ENCODE data around the gene LRSAM1.
"Not testable (repeated sequence)": the region's sequence is repeated elsewhere in the genome, so short reads cannot be mapped to it uniquely, and the experiment has no call there.

LRSAM1 gene

DNA sequence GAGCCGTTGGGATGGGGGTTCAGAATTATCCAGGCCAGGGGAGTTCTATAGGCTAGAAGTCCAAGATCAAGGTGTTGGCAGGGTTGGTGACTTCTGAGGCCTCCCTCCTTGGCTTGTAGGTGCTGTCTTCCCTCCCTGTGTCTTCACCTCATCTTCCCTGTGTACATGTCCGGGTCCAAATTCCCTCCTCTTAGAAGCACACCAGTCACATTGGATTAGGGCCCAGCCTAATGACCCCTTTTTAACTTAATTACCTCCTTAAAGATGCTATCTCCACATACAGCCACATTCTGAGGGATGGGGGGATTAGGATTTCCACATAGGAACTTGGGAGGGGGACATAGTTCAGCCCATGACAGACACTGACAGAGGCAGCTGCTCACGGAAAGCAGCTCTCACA lies 12.1 kb downstream of the LRSAM1 start:
- DNase-seq, result no peak

DNA sequence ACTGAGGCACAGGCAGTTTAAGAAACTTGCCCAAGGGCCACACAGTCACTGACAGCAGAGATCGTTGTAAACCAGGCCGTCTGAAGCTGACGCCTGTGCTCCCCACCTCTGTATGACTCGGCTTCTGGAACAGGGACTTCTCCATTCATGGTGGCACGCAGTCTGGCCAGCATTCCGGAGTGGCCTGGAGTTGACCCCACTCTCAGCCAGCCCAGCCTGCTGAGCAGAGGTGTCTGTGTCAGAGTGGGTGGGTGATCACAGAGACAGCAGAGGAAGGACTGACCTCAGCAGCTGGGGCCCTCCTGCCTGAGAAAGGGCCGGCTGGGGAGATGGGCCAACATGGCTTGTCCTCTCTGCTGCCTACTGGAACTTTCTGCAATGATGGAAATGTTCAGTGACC lies 12.6 kb downstream of the LRSAM1 start:
- DNase-seq, result no peak

DNA sequence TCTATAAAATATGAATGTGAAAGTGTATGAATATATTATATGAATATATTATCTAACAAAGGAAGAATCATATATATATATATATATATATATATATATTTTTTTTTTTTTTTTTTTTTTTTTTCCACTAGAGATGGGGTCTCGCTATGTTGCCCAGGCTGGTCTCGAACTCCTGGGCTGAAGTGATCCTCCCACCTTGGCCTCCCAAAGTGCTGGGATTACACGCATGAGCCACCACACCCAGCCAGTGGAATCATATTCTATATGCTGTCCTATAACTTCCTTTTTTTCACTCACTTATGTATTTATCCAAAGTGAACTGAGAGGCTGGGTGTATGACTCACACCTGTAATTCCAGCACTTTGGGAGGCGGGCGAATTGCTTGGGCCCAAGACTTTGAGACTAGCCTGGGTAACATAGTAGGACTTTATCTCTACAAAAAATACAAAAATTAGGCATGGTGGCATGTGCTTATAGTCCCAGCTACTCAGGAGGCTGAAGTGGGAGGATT lies 15.2 kb downstream of the LRSAM1 start:
- not testable (repeated sequence) for DNase-seq

DNA sequence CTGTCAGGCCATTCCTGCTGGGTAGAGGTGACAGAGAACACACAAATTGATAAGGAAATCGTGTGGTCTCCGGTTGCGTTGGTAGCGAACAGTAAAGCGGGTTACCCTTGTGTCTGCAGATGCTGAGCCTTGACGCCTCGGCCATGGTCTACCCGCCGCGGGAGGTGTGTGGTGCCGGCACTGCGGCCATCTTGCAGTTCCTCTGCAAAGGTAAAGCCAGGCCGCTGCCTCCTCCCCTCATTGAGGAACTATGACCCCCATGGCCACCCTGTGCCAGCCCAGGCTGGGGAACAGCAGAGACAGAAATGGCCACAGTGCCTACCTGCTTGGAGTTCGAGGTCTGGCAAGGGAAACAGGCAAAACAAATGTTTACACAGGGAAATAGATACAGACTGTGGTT lies 16.3 kb downstream of the LRSAM1 start:
- DNase-seq, result no peak

DNA sequence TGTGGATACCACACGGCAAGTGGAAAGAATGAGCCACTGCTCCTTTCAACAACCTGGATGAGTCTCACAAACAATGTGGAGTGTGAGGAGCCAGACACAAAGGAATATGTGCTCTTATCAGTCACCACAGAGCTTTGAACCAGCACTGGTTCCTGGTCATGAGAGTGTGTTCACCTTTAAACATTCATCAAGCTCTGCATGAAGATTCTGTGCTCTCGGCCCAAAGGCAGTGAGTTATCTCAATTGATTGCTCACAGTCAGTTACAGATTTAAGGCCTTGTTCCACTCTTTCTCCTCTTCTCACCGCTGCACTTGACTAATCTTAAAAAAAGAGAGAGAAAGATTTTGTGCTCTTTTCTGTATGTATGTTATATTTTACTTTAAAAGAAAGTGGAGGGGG lies 19.4 kb downstream of the LRSAM1 start:
- no peak for DNase-seq

DNA sequence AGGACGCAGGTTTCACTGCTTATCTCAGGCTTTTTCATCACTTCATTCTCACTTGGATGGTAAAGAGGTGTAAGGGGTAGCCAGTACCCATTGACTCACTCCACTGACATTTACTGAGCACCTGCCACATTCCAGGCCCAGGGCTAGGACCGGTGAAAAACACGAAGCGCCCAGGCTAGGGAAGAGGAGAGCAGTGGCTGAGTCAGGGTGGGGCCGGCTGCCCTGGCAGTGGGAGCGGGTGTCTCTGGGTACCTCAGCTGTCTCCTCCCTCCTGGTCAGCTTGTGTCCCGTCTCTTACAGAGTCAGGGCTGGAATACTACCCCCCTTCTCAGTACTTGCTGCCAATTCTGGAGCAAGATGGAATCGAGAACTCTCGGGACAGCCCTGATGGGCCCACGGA lies 22.2 kb downstream of the LRSAM1 start:
- DNase-seq, result no peak

DNA sequence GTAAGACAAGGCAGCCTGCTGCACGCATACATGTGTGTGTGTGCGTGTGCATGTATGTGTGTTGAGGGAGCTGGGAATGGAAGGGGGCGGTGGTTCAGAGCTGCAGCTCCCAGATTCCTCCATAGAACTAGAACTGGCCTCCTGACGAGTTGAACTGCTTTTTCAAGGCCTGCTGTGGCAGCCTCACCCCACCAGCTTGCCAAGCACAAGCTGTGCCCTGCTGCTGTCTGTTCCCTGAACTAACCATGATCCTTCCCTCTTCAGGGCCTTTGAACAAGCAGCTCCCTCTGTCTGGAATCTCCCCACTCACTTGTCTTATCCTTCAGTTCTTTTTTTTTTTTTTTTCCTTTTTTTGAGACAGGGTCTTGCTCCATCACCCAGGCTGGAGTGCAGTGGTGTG lies 22.6 kb downstream of the LRSAM1 start:
- DNase-seq, result no peak

DNA sequence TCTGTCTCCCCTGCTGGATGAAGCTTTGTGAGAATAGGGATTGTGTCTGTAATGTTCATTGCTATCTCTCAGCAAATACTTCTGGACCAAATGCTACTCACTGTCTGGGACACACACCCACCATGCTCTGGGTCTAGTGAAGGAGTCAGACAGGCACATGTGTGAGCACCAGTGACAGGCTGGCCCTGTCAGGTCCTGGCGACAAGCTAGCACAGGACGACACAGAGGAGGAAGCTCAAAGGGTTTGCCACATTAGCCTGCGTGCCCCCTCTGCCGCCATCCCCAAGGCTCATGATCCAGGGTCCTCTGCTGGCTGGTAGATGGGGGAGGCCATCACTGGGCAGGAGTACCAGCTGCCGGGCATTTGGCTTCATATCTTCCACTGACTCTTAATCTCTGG lies 23.3 kb downstream of the LRSAM1 start:
- DNase-seq, result no peak

DNA sequence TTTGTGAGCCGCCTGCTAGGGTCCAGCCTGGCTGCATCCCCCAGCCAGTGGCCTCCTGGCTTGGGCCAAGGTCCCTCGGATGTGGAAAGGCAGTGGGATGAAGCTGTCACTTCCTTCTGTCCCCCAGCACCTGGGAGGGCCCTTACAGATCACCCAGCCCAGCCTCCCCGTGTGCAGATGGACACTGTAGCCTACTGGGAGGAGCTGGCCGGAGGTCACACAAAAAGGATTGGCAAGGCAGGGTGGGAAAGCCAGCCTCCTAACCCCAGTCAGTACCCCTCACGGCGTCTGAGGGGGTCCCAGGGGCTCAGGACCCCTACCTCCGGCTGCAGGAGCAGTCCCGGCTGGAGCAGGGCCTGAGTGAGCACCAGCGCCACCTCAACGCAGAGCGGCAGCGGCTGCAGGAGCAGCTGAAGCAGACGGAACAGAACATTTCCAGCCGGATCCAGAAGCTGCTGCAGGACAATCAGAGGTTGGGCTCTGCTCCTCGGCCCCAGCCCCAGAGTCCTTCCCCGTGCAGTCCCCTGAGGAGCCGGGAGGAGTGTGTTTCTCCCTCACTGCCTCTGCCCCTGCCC lies 28.3 kb downstream of the LRSAM1 start:
- no peak for DNase-seq

DNA sequence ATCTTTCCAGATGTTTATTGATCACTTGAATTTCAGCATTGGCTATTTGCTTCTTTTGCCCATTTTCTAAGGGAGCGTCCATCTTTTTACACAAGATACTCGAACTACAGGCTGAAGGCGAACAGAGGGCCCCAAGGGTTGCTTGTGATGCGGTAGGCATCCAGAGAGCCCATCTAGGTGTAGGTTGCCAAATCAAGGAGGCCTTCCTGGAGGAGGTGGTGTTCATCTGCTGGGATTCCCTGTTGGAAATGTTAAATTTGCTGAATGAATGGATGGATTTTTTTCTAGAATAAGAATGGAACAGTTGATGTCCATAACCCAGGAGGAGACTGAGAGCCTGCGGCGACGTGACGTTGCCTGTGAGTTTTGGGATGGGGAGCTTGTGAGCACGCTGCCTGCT lies 31.4 kb downstream of the LRSAM1 start:
- DNase-seq, result no peak

DNA sequence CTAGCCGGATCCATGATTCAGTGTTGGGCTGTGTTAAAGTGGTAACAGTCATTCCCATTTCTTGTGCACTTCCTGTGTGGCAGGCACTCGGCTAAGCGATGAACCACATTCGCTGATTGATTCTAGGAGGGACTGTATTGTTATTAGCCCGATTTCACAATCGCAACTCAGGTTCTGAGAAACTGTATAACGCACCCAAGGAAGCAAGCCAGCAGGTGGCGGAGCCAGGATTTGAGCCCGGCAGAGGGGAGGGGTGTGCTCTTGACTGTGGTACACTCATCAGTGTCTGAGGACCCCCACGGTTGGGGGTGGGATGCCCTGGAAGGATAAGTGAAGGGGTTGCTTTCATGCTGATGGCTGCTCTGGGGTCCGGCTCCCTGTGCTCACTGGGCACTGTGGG lies 34.7 kb downstream of the LRSAM1 start:
- no peak for DNase-seq

DNA sequence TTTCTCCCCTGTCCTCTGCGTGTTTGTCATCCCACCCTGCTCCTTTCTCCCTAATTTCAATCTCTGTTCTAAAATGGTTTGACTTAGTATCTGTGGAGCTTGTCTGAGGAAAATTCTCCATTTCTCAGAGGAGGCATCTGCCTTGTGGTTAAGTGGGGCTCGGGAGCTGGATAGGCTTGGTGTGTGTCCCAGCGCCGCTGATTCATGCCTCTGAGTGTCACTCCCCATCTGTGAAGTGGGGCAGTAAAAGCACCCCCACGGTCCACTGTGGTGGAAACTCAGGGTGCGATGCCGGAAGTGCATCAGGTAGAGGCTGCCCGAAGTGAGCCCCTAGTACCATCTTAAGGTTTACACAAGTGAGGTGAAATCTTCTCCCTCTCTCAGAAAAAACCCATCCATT lies 37.6 kb downstream of the LRSAM1 start:
- DNase-seq, result no peak

DNA sequence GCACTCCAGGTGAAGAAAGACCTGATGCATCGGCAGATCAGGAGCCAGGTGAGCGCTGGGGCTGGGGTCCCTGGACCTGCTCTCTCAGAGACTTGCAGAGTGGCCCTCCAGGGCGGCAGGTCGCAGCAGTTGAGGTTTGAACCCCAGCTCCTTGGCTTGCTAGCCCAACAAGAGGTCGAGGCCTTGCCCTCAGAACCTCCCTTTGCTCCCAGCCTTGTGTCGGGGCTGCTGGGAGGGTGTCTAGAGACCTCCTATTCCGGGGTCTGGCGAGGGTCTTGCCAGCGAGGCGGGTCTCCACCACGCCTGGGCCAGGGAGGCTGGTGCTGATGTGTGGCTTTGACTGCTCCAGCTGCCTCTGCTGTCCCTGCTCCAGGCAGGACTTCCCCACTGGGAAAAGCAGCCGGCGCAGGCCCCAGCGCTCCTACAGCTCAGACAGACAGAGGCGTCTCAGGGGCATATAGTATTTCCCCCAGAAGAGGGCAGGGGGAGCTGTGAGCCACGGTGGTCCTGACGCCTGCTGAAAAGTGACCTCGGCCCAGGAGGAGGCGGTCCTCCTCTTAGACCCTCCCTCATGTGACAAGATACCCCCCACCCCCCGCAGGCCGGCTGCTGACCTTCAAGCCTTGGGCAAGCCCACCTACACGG lies 38.3 kb downstream of the LRSAM1 start:
- no peak for DNase-seq

DNA sequence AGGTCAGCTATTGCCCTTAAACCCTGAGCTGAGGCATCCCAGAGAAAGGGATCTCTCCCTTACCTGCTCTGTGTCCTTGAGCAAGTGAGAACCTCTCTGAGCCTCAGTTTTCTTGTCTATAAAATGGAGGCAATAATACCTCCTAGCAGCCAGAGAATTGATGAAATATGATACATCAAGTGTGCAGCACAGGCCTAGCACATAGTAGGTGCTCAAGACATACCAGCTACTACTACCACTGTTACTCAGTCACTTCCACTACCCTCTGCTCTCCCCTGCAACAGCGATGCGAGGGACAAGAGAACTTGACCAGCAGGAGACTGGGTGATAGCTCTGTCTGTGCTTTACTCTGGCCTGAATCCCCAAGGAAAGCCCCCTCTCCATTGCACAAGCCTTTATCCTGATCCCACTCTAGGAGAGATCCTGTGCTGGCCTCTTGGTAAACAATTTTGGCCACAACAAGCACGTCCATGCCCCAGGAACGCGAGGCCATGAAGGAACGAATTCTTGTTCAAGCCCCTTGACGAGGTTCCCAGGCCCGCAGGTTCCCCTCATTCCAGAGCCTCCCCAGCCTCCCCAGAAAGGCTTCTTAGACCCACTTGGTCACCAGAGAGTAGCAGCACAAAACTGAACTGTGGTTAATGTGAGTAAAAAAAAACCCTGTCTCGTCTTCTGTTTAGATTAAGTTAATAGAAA lies 39.4 kb downstream of the LRSAM1 start:
- no peak for DNase-seq

DNA sequence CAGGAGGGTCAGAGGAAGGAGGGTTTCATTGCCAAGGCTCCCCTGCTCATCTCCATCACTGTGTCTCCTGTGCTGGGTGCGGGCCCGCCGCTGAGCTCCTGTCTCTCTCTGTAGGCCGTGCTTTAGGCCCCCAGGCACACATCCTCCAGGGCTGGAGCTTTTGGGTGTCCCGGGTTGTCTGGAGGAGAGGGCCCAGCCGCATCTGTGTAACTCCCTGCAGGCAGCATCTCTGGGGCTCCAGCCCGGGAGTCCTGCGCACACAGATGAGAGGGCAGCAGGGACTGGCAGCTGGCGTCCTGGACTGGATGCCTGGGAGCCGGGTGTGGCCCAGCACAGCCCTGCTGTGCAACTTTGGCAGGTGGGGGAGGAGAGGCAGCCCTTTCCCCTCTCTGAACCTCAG lies 40.2 kb downstream of the LRSAM1 start:
- DNase-seq, result no peak

DNA sequence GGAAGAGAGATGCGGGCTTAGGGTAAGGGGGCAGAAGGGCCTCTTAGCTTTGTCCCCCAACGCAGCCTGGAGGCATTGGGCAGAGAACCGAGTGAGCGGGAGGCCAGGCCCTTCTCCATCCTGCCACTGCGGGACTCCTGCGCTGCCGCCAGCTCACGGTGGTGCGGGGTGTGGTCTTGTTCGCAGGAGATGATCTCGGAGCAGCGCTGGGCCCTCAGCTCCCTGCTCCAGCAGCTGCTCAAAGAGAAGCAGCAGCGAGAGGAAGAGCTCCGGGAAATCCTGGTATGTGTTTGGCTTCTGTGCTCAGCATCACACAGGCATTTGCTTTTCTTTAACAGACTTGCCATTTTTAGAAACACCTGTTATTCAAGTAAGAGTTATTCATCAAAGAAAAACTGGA lies 41.3 kb downstream of the LRSAM1 start:
- DNase-seq, result no peak

DNA sequence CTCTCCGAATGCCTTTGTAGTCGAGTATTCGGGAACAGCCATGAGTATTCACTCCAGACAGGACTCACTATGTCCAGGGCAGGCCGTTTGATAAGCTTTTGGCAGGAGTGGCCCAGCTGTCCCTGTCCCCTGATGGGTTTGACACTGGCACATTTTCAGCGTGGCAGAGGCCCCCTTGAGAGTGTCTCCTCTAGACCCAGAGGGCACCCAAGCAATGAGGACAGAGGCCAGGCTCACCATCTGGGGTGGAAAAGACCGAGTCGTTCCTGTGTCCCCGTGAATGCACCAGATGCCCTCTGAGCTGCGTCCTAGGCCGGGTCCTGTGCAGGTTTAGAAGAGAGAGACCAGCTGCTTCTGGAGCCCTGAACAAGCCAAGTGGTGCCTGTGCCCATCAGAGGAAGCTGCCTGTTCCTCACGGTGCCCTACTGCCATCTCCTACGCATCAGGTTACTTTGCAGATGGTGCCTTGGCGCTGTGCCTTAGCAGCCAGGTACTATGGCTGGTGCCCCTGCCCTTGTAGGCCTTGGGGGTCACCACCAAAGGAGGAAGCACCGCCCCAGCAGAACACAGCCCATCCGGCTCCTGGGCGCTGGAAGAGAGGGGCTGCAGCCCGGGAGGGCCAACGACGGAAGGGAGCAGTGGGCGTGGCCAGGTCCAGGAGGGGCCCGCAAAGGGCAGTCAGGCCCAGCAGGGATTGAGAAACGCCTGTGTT lies 42.4 kb downstream of the LRSAM1 start:
- DNase-seq, result no peak

DNA sequence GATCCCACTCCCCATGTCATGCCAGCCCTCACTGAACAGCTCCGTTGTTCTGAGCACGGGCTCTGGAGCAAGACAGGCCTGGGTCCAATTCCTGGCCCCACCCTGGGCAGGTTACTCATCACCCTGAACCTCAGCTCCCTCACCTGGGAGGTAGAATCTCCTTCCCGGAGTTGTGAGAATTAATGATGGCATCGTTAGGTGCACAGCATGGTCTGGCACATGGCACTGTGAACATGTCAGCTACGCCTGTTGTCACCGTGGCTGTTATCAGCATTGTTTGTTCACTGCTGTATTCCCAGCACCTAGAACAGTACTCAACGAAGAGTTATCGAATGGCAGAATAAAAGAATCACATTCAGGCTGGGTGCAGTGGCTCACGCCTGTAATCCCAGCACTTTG lies 43.0 kb downstream of the LRSAM1 start:
- DNase-seq, result no peak

DNA sequence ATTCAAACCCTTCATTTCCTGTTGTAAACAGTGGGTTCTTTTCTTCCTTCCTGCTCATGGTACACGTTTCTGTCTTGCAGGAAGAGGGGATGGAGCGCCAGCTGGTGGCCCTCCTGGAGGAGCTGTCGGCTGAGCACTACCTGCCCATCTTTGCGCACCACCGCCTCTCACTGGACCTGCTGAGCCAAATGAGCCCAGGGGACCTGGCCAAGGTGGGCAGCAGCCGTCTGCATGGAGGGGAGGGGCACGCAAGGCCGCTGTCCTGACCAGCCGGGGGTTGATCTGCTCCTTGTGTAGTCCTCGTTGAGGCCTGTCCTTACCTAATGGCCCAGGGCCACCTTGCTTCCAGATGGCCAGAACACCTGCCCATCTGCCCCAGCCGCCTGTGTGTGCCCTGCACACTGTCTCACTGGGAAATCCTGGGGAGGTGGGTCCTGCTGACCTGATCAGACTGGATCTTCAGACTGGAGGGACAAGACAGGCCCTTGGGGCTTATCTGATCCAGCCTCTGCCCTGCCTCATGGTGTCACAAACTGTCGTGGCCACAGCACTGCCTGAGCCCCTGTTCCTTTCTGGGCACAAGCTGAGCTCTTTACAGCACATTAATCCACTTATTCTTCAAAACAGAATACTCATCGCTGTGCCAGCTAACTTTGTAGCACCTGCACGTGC lies 44.7 kb downstream of the LRSAM1 start:
- DNase-seq, result no peak

DNA sequence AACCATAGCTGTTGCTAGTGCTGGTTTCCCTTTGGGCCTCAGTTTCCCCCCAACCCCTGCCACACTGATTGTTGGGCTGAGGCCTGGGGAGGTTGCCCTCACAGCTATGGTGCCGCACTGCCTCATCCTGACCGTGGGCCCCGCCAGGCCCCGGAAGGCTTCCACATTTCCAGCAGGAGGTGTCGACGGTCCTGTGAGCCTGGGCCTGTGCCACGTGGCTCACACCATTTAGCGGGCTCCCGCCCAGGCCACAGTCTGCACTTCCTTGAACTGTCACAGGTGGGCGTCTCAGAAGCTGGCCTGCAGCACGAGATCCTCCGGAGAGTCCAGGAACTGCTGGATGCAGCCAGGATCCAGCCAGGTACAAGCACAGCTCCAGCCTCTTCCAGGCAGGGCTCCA lies 45.7 kb downstream of the LRSAM1 start:
- DNase-seq, result no peak

DNA sequence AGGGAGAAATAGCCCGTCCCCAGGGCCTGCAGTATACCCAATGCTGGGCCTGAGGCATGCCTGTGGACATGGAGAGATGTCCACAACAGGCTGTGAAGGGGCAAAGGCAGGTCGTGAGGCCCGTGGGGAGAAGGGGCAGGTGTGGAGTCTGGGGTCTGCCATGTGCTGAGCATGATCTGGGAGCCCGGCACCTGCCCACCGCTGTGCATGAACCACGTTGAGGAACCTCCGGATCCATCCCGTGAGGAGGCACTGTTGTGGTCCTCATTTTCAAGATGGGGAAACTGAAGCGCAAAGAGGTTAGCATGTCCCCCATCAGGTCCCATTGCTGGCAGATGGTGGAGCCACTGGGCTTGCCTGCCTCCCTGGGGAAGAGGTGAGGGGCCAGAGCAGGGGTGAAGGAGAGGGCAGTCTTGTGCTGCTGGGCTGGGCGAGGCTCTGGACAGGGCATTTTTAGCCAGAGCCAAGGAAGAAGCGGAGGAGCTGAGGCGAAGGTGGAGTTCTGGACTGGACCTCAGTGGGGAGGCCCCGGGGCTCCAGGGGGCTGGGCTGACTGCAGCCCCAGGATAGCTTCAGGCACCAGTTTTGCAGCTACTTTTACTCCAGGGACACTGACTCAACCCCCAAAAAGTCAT lies 46.5 kb downstream of the LRSAM1 start:
- no peak for DNase-seq

DNA sequence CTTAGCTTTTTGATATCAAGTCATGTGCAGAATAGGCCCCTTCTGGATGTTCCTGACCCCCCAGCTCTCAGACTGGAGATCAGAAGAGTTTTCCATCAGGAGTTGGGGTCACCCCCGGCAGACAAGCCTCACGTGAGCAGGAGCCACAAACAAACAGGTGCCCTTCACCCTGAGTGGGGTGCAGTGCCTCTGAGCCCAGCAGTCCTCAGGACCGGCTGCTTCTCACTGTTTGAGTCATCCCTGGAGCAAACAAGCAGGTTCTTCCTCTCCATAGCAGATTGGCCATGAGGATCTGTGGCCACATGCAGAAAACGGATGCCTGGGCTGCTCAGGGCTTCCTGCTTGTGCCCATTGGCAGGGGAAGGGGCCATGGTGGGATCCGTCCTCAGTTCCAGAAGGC lies 47.0 kb downstream of the LRSAM1 start:
- no peak for DNase-seq

DNA sequence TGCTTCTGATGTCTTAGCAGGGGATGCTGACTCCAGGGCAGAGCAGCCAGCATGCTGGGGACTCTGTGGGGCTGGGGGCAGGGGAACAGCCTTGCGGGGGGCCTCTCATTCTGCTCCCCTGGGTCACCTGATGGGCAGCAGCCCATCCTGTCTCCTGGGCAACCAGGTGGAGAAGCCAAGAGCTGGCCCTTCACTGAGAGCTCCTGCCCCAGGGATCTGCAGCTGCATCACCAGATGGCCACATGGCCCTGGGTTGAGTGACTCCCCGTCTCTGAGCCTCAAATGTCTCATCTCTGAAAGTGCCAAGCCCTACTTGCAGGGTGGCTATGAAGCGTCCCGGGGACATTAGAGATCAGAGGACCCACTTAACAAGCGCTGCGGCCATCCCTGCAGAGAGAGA lies 49.1 kb downstream of the LRSAM1 start:
- no peak for DNase-seq

Data from SHP77 (cell line).